MG63 (cell line): ENCODE data around the gene C10orf71. TPM values are rescaled to one million over a fixed set of nuclear protein-coding genes. Genes with fewer than 3 reads are reported as not detected.
A peak's percentile ranks its signal among the peaks of the same experiment; 100 is the strongest.

Experiments used
- DNase-seq: peaks from one replicate; pipeline ENCODE4 v3.0.0-alpha.2; 2020
- H3K27me3 ChIP-seq: fragments of 250-450 bp; sonication (Bioruptor Pico); 2 replicates; pipeline ENCODE4 v1.5.1; 2020; ENCODE audit warnings: mild to moderate bottlenecking, moderate library complexity
- H3K36me3 ChIP-seq: fragments of 250-450 bp; sonication (Bioruptor Pico); 2 replicates; pipeline ENCODE4 v1.5.1; 2020; ENCODE audit warnings: mild to moderate bottlenecking, moderate library complexity
- H3K4me3 ChIP-seq: fragments of 250-450 bp; sonication (Bioruptor Pico); 2 replicates; pipeline ENCODE4 v1.5.1; 2020; ENCODE audit warnings: mild to moderate bottlenecking, moderate library complexity
- H3K9me3 ChIP-seq: fragments of 250-450 bp; sonication (Bioruptor Pico); 2 replicates; pipeline ENCODE4 v1.5.1; 2020; ENCODE audit warnings: mild to moderate bottlenecking, moderate library complexity
- total RNA-seq: library from RNA; depleted of rRNA; stranded (reverse); fragments of >200 nt; shearing (Covaris generic); gene quantifications from 2 replicates; pipeline ENCODE4 v1.2.3, GENCODE V29; 2014; ENCODE audit warnings: low replicate concordance

C10orf71 gene
- total RNA-seq, 1 experiment from 2014 or later: not detected

DNA sequence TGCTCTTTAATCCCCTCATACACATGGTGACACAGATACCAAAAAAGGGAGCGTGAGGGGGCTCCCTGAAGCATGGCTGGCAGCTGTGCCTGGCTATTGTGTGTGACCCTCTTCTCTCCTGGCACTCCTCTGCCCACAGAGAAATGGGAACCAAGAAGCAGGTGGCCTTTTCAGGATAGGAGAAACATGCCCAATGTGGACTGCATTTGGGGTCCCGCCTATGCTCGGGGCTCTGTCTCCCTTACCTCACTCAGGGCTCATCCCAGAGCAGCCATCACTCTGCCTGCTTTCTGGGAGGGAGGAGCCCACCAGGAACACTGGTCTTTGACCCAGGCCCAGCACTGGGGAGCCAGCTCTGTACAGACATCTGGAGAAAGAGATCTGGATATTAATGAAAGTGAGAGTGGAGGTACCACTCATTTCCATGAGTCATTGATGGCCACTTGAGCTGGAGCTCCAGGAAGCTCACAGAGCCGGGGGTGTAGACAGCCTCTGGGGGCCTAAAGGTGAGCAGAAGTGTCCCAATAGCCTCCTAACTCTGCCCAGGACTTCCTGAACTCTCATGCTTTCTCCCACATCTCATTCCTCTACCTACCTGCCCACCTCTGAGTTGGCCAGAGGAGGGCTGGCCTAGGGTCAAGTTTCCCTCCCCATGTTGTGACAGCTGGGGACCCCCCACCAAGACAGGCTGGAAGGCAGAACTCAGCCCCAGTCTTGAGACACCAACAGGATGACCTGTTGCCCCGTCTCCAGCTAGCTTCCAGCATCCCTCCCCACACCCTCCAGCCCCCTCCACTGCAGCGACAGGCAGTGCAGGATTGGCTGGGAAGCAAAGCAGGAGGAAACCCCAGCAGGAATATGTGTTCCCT is 54.3 kb downstream of the C10orf71 start:
- Histone ChIP-seq H3K36me3 (no peaks in the 10 kb centered on the region), H3K4me3 (no peak overlapping the region), H3K27me3 (no peaks in the 10 kb centered on the region), H3K9me3 (peaks cover 5% of the 10 kb centered on the region; the same call in 1 of the 2 replicates)
- no peak for DNase-seq

- no peak for DNase-seq
- Histone ChIP-seq H3K36me3 (no peaks in the 10 kb centered on the region), H3K9me3 (peaks cover 5% of the 10 kb centered on the region; the same call in 1 of the 2 replicates), H3K27me3 (no peaks in the 10 kb centered on the region), H3K4me3 (no peak overlapping the region)
These were observed 55.1 kb downstream of the C10orf71 start for GRCh38 chr10:49353895-49354566.

DNA sequence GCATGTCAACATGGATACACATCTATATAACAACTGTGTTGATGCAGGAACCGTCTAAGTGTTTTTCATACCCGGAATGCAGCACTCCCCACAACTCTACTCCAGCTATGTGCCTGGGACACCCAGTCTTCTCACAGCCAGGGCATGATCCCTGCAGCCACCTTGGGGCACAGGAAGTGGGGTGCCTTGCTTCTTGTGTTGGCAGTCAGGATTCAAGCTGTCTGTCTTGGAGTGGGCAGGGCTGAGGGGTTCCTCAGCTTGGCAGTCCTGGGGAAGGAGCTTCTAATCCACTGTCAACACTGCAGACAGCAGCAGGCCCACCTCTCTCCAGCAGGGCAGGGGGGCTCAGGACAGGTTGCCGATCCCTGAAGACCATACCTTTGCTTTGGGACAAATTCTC is 55.6 kb downstream of the C10orf71 start:
- no peaks in the 10 kb centered on the region for H3K27me3 ChIP-seq
- H3K4me3 ChIP-seq: no peak overlapping the region
- no peak for DNase-seq
- peaks cover 5% of the 10 kb centered on the region; the same call in 1 of the 2 replicates for H3K9me3 ChIP-seq
- no peaks in the 10 kb centered on the region for H3K36me3 ChIP-seq

DNA sequence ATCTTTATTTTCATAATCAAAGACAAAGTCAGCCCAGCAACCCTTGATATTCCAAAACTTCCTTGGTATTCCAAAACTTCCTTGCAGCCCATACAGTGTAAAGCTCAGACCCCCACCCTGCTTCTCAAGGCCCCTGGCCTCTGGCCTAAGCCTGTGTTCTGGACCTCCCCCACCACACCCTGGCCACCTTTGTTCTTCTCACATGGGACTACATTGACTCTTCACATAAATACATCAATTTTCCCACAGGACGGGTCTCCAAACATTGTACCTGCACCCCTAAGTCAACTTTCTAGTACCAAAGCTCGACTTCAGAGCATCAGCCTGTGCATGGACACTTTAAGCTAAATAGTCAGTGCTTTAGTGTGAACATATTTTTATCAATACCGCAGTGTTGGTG is 56.3 kb downstream of the C10orf71 start:
- H3K27me3 ChIP-seq: no peaks in the 10 kb centered on the region
- DNase-seq: no peak
- H3K36me3 ChIP-seq: no peaks in the 10 kb centered on the region
- no peak overlapping the region for H3K4me3 ChIP-seq
- peaks cover 2% of the 10 kb centered on the region; the same call in 1 of the 2 replicates for H3K9me3 ChIP-seq

DNA sequence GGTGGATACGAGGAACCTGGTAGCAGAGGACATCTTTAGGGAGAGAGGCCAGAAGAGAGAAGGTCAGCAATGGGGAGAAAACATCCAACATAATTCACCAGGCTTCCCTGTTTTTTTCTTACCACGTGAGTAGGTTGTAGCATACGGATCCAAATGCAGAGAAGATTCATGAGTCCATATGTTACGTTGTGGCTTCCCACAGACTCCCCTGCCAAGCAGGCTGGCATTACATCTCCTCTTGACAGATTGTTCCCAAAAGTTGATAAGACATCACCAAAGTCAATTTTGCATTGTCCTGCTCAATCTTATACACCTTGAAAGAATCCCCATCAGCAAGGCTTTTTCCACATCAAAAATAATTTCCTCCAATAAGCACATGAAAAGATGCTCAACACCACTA is 57.2 kb downstream of the C10orf71 start:
- H3K36me3 ChIP-seq: no peaks in the 10 kb centered on the region
- H3K9me3 ChIP-seq: no peaks in the 10 kb centered on the region
- H3K27me3 ChIP-seq: no peaks in the 10 kb centered on the region
- no peak overlapping the region for H3K4me3 ChIP-seq
- DNase-seq: no peak

DNA sequence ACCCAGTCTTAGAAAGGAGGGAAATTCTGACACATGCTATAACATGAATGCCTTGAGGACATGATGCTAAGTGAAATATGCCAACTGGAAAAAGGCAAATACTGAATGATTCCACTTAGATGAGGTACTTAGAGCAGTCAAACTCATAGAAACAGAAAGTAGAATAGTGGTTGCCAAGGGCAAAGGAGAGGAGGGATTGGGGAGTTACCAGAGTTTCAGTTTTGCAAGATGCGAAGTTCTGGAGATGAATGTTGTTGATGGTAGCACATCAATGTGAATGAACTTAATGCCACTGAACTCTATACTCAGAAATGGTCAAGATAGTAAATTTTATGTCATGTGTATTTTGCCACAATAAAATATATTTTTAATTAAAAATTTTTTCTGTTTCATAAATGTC is 58.0 kb downstream of the C10orf71 start:
- no peaks in the 10 kb centered on the region for H3K27me3 ChIP-seq

GRCh38 chr10:49357910-49358309 is 58.9 kb downstream of the C10orf71 start:
- Histone ChIP-seq H3K4me3 (no peak overlapping the region), H3K36me3 (no peaks in the 10 kb centered on the region), H3K27me3 (no peaks in the 10 kb centered on the region), H3K9me3 (no peaks in the 10 kb centered on the region)
- no peak for DNase-seq

More for the DNA sequence above, 58.0 kb downstream of the C10orf71 start:
- no peak overlapping the region for H3K4me3 ChIP-seq
- no peak for DNase-seq
- H3K9me3 ChIP-seq: no peaks in the 10 kb centered on the region
- H3K36me3 ChIP-seq: no peaks in the 10 kb centered on the region

- Histone ChIP-seq H3K9me3 (no peaks in the 10 kb centered on the region), H3K36me3 (no peaks in the 10 kb centered on the region), H3K27me3 (no peaks in the 10 kb centered on the region), H3K4me3 (no peak overlapping the region)
- DNase-seq: peak; percentile 78
These were observed 60.6 kb downstream of the C10orf71 start for GRCh38 chr10:49359349-49360270.

GRCh38 chr10:49360271-49361177 is 61.6 kb downstream of the C10orf71 start:
- Histone ChIP-seq H3K36me3 (no peaks in the 10 kb centered on the region), H3K9me3 (no peaks in the 10 kb centered on the region), H3K4me3 (no peak overlapping the region), H3K27me3 (no peaks in the 10 kb centered on the region)
- no peak for DNase-seq

DNA sequence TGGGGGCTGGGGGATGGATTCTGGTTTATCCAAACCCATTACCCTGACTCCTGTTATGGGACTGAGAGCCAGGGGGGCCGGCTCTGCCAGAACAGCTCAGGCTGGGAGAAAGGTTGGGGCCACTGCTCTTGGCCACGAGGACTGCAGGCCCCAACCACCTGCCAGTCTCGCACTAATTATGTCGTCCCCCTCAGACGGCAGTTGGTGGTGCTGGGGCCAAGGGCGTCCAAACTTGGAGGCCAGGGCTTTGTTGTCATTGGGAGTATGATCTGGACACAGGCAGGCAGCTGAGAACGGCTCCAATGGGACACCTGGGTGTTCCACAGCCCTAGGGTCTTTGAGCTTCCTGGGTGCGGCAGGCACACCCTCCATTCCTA is 62.2 kb downstream of the C10orf71 start:
- H3K4me3 ChIP-seq: no peak overlapping the region
- H3K27me3 ChIP-seq: no peaks in the 10 kb centered on the region
- DNase-seq: no peak
- no peaks in the 10 kb centered on the region for H3K36me3 ChIP-seq
- no peaks in the 10 kb centered on the region for H3K9me3 ChIP-seq

GRCh38 chr10:49361735-49362568 is 63.0 kb downstream of the C10orf71 start:
- Histone ChIP-seq H3K27me3 (no peaks in the 10 kb centered on the region), H3K9me3 (no peaks in the 10 kb centered on the region), H3K4me3 (no peak overlapping the region), H3K36me3 (no peaks in the 10 kb centered on the region)
- DNase-seq: no peak

DNA sequence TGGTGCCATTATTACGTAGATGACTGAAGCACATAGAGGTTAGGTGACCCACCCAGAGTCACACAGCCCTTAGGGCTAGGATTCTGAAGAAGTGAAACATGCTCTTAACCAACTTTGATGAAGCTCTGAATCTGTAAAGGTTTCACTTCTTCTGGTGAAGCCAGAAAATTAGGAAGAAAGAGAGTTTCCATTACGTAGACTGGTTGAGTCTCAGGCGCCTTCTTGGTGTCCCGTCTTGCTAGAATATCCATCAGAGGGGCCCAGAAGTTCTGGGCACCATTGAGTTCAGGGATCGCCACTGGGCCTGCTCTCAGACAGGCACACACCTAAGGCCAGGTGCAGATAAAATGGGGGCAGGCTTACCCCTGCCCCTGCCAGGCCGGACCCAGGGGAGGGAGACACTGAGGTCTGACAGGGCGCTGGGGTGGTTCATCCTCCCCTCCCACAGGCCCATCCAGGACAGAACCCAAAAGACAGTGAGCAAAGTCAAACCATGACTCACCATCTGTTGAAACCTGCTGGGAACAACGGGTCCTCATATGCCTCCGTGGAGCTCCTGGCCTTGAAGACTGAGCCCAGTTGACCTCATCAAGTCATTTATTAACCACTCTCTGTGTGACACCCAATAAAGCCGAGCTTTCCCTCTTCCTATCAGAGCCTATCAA is 63.8 kb downstream of the C10orf71 start:
- Histone ChIP-seq H3K27me3 (no peaks in the 10 kb centered on the region), H3K9me3 (no peaks in the 10 kb centered on the region), H3K36me3 (no peaks in the 10 kb centered on the region), H3K4me3 (no peak overlapping the region)
- no peak for DNase-seq

DNA sequence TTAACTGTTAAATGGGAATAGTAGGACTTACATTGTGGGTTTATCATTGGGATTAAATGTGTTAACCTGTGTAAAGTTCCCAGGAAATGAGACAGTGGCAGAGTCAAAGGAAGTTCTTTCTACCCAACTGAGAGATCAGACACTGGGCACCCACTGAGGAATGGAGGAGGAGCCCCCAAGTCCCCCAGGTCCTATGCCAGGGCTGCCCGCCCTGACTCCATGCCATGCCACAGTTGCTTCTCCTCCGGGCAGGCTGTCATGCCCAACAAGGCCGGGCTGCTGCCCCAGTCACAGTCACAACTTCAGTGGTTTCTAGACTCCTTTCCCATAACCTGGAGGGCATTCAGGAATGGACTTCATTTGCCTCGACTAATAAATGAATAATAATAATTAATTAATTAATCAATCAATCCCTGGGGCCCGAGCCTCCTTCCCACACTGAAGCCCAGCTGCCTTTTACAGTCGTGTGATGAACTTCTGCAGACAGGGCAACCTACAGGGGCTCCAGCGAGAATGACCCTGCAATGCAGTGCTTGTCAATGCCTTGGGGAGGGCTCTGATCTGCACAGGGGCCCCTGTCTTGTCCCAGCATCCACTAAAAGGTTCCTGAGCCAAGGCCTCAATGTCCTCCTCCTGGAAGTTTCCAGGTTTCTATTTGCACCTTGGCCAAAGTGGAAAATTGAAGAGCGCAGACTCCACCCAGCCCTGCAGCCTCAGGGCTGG is 64.5 kb downstream of the C10orf71 start:
- DNase-seq: no peak
- Histone ChIP-seq H3K36me3 (no peaks in the 10 kb centered on the region), H3K27me3 (no peaks in the 10 kb centered on the region), H3K9me3 (no peaks in the 10 kb centered on the region), H3K4me3 (no peak overlapping the region)

- no peaks in the 10 kb centered on the region for H3K27me3 ChIP-seq
These were observed 65.1 kb downstream of the C10orf71 start for GRCh38 chr10:49364051-49364450.

More at GRCh38 chr10:49364051-49364450, 65.1 kb downstream of the C10orf71 start:
- Histone ChIP-seq H3K36me3 (no peaks in the 10 kb centered on the region), H3K9me3 (no peaks in the 10 kb centered on the region), H3K4me3 (no peak overlapping the region)
- DNase-seq: no peak
